HepG2 (cell line): ENCODE data around the gene ZNF326. TPM values are rescaled to one million over a fixed set of nuclear protein-coding genes. Genes with fewer than 3 reads are reported as not detected.

Experiments used
- ATAC-seq: fragments of 200-7000 bp; cut with Tn5 transposase; 3 replicates; pipeline ENCODE4 v1.9.1; 2020; ENCODE audit warnings: mild to moderate bottlenecking, moderate library complexity
- BruUV-seq: library from RNA; stranded (reverse); fragments of 400-500 nt; replicated peaks from 2 replicates; lab custom pipeline; 2021; lab: Mats Ljungman, UMichigan
- CTCF ChIA-PET: fragments of 300-600 bp; formaldehyde crosslinking; extraction: SDS; loops from one replicate; lab custom pipeline; 2021; ENCODE audit warnings: low total read pairs, inconsistent platforms, low intra/inter-chr PET ratio; lab: Yijun Ruan, JAX
- POLR2A ChIA-PET: fragments of 350-600 bp; sonication (Branson Sonifier 250); formaldehyde crosslinking; loops from one replicate; lab custom pipeline; 2020; ENCODE audit warnings: antibody characterized with exemption, inconsistent platforms; lab: Yijun Ruan, JAX
- DNase-seq: peaks from one replicate; pipeline ENCODE4 v3.0.0-alpha.2; 2015; ENCODE audit warnings: low spot score
- FAIRE-seq: peaks from 3 replicates; lab custom pipeline; 2011; peaks lifted over from hg19 to GRCh38; lab: Jason Lieb, UNC
- H2AFZ ChIP-seq: one replicate; pipeline ENCODE4 v1.6.1; 2011; ENCODE audit warnings: low read length, inconsistent platforms
- H3K27ac ChIP-seq: fragments of 300-600 bp; 3 replicates; pipeline ENCODE4 v1.8.0; 2011; ENCODE audit warnings: mixed run types, mild to moderate bottlenecking, mixed read lengths, low read length, inconsistent platforms; ENCODE audit not compliant: insufficient read depth; ENCODE audit errors: extremely low read length
- H3K27me3 ChIP-seq, 2 experiments: fragments of 200-600 bp in 1 of 2; 2 replicates in 1 of 2; 3 replicates in 1 of 2; pipeline versions ENCODE4 v1.6.0 to v1.8.0; 2011; ENCODE audit warnings: low read length in 2 of 2, mild to moderate bottlenecking in 2 of 2, moderate library complexity in 2 of 2, inconsistent platforms in 1 of 2; ENCODE audit not compliant: insufficient read depth in 2 of 2, control insufficient read depth in 1 of 2
- H3K36me3 ChIP-seq, 2 experiments: fragments of 200-600 bp in 1 of 2; replicated peaks in 1 of 2; 2 replicates in 1 of 2; 3 replicates in 1 of 2; pipeline versions ENCODE4 v1.5.1 to v1.8.0; 2011; ENCODE audit warnings: low read length in 2 of 2, inconsistent platforms in 1 of 2; ENCODE audit not compliant: insufficient read depth in 2 of 2, control insufficient read depth in 1 of 2
- H3K4me1 ChIP-seq: 2 replicates; pipeline ENCODE4 v1.5.1; 2012; ENCODE audit warnings: low read length, inconsistent platforms; ENCODE audit not compliant: insufficient read depth
- H3K4me2 ChIP-seq: 2 replicates; pipeline ENCODE4 v1.6.0; 2011; ENCODE audit warnings: low read depth, low read length, inconsistent platforms
- H3K4me3 ChIP-seq, 3 experiments: fragments of 200-600 bp in 1 of 3; sonication (generic), shearing (Covaris generic) in 1 of 3; replicated peaks in 1 of 3; 2 replicates each; pipeline ENCODE4 v1.5.1; 2011 to 2016; ENCODE audit warnings: low read length in 3 of 3, inconsistent platforms in 2 of 3, low read depth in 2 of 3, mild to moderate bottlenecking in 2 of 3, control low read depth in 1 of 3, mixed read lengths in 1 of 3; ENCODE audit not compliant: insufficient read depth in 1 of 3
- H3K79me2 ChIP-seq: one replicate; pipeline ENCODE4 v1.6.1; 2011; ENCODE audit warnings: low read length, inconsistent platforms; ENCODE audit not compliant: insufficient read depth
- H3K9ac ChIP-seq: 2 replicates; pipeline ENCODE4 v1.6.0; 2011; ENCODE audit warnings: mild to moderate bottlenecking, low read depth, low read length, inconsistent platforms; ENCODE audit not compliant: insufficient read depth
- H3K9me3 ChIP-seq: 2 replicates; pipeline ENCODE4 v1.5.1; 2012; ENCODE audit warnings: mild to moderate bottlenecking, low read length
- H4K20me1 ChIP-seq: 2 replicates; pipeline ENCODE4 v1.6.0; 2011; ENCODE audit warnings: inconsistent platforms, mild to moderate bottlenecking, low read length, moderate library complexity; ENCODE audit not compliant: insufficient read depth
- AFF4 ChIP-seq: sonication (generic); formaldehyde crosslinking; IDR thresholded peaks from 2 replicates; pipeline ENCODE4 v1.4.0; 2020; ENCODE audit warnings: missing genetic modification reagents
- DNMT3B ChIP-seq: conservative IDR thresholded peaks from 2 replicates; pipeline ENCODE4 v1.6.1; 2016; ENCODE audit warnings: missing biosample characterization, control low read depth
- EHMT2 ChIP-seq: fragments of 200-600 bp; sonication (generic); IDR thresholded peaks from 2 replicates; pipeline ENCODE4 v1.7.0; 2017; ENCODE audit warnings: antibody characterized with exemption, low read depth, low read length, borderline replicate concordance
- ERF ChIP-seq: IDR thresholded peaks from 2 replicates; pipeline ENCODE4 v1.6.1; 2018; ENCODE audit warnings: missing biosample characterization, missing genetic modification reagents
- SOX5 ChIP-seq: IDR thresholded peaks from 2 replicates; pipeline ENCODE4 v1.6.1; 2016; ENCODE audit warnings: borderline replicate concordance
- SRF ChIP-seq: IDR thresholded peaks from 2 replicates; pipeline ENCODE4 v1.6.1; 2011; ENCODE audit warnings: mild to moderate bottlenecking, low read depth, low read length, moderate library complexity
- SYNCRIP ChIP-seq: fragments of 200-400 bp; formaldehyde crosslinking; IDR thresholded peaks from 2 replicates; pipeline ENCODE4 v1.6.1; 2018; ENCODE audit warnings: mild to moderate bottlenecking, low read depth, low read length; ENCODE audit not compliant: insufficient read depth
- ZC3H4 ChIP-seq: sonication (generic); formaldehyde crosslinking; IDR thresholded peaks from 2 replicates; pipeline ENCODE4 v1.4.0; 2020; ENCODE audit warnings: missing genetic modification reagents, borderline replicate concordance
- ZNF556 ChIP-seq: sonication (generic); formaldehyde crosslinking; IDR thresholded peaks from 2 replicates; pipeline ENCODE4 v1.4.0; 2020; ENCODE audit warnings: mild to moderate bottlenecking, missing genetic modification reagents, borderline replicate concordance
- ZNF629 ChIP-seq: sonication (generic); formaldehyde crosslinking; conservative IDR thresholded peaks from 2 replicates; pipeline ENCODE4 v1.5.0; 2020; ENCODE audit warnings: missing genetic modification reagents
- ZNF776 ChIP-seq: sonication (generic); formaldehyde crosslinking; IDR thresholded peaks from 2 replicates; pipeline ENCODE4 v1.4.0; 2020; ENCODE audit warnings: mild to moderate bottlenecking, missing genetic modification reagents
- WGBS: methylation state at CpG from one replicate; pipeline ENCODE4 v1.1.6; 2017; ENCODE audit warnings: low lambda C conversion rate; 5-methylcytosine and 5-hydroxymethylcytosine counted together
- in situ Hi-C: cut with HindIII; loops from 2 replicates; pipeline ENCODE4 v1.10.0; 2017; ENCODE audit warnings: low pct_unique_long_range_greater_than_20kb; ENCODE audit not compliant: extremely low pct_ligation_motif_present
- intact Hi-C: fragments of 100-400 bp; cut with micrococcal nuclease; formaldehyde crosslinking; loops from one replicate; pipeline ENCODE4 v1.10.0; 2022; ENCODE audit not compliant: unreplicated experiment
- polyA plus RNA-seq, 8 experiments: library from polyadenylated mRNA; depleted of rRNA in 3 of 8; stranded (reverse) in 7 of 8; unstranded in 1 of 8; fragments of >200 nt; fragmentation: Illumina TruSeq in 4 of 8; extraction: Trizol in 4 of 8; gene quantifications; 2 replicates each; pipeline versions ENCODE4 v1.2.1 to v1.2.3, GENCODE V29; 2011 to 2016; ENCODE audit warnings: low read depth in 4 of 8, missing spikeins in 1 of 8, mixed read lengths in 1 of 8; ENCODE audit not compliant: insufficient read depth in 1 of 8
- total RNA-seq, 5 experiments: library from RNA; depleted of rRNA; stranded (reverse); fragments of >200 nt; fragmentation: Illumina TruSeq; extraction: Trizol; gene quantifications; 2 replicates each; pipeline ENCODE4 v1.2.3, GENCODE V29; 2016; ENCODE audit warnings: low read depth in 1 of 5

Gene ZNF326
- total and polyA plus RNA-seq, 2 of the 13 experiments (the other 11 are each of a cell fraction or from before 2014, with no cell fraction given): 6.3 to 16.4 TPM

DNA sequence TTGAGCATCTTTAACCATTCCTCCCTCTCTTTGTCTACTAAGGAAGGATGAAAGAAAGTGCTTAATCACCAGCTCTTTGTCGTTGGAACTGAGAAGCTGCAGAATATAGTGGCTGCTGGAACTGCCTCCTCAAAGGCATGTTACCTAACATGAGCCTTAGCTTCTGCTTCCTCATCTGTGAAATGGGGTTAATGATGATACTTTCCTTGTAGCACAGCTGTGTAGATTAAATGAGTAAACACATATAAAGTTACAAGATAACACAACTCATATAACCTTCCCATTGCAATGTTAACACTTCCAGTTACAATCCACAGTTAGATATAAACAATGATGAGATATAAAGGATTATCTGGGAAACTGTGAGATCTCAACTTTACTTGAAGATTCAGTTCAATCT is 48.4 kb upstream of the ZNF326 start:
- Histone ChIP-seq H3K4me1 (peaks cover 84% of the 10 kb centered on the region), H3K9me3 (no peaks in the 10 kb centered on the region), H3K27me3 (no peaks in the 10 kb centered on the region), H3K36me3 (no peaks in the 10 kb centered on the region), H3K4me3 (no peak overlapping the region), H3K4me2 (no peak overlapping the region), H3K9ac (no peak overlapping the region), H3K79me2 (no peaks in the 10 kb centered on the region), H3K27ac (no peak overlapping the region), H4K20me1 (no peaks in the 10 kb centered on the region), H2AFZ (no peak overlapping the region)
- no TSS peak for BruUV-seq
- FAIRE-seq (no peak), DNase-seq (no peak), ATAC-seq (no peak)
- POLR2A ChIA-PET: no interaction called here
- intact Hi-C loops (no loop called here), in situ Hi-C loops (no loop called here)
- TF ChIP-seq ZC3H4 (CRISPR knock-in tag) (no peak), ZNF629 (CRISPR knock-in tag) (peak; percentile 51; the same call in 1 of the 2 replicates)
- WGBS: 53% methylated on average over 1 of the region's 1 CpG
- CTCF ChIA-PET: no interaction called here

DNA sequence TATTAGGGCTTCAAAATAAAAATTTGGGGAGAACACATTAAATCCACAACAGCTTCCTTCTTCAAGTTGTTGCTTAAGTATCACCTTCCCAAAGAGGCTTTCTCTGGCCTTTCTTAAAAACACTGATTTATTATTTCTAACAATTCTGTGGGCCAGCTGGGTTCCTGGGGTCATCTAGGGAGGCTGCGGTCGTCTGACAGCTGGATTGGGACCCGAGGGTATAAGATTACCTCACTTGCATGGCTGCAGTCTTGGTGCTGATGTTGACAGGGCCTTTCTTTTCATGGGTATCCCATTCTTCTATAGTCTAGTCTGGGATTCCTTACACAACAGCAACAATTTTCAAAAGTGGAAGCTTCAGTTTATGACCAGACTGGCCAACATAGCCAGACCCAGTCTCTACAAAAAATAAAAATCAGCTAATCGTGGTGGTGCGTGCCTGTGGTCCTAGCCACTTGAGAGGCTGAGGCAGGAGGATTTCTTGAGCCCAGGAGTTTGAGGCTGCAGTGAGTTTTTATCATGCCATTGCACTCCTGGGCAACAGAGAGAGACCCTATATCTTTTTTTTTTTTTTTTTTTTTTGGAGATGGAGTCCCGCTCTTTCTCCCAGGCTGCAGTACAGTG is 46.1 kb upstream of the ZNF326 start:
- in situ Hi-C loops: no loop called here
- H2AFZ ChIP-seq: no peak overlapping the region

More for the DNA sequence above, 46.1 kb upstream of the ZNF326 start:
- ATAC-seq: no peak
- H3K9me3 ChIP-seq: no peaks in the 10 kb centered on the region
- H3K79me2 ChIP-seq: no peaks in the 10 kb centered on the region
- H3K27ac ChIP-seq: no peak overlapping the region
- ChIA-PET CTCF (no interaction called here), POLR2A (interaction anchor here (2.4 kb wide), 1 partner anchor 128 kb away, joined by 10 read pairs; the partner anchor contains the start of gene LRRC8D)
- no peaks in the 10 kb centered on the region for H3K27me3 ChIP-seq
- no peaks in the 10 kb centered on the region for H3K36me3 ChIP-seq
- no peaks in the 10 kb centered on the region for H4K20me1 ChIP-seq
- no peak overlapping the region for H3K4me3 ChIP-seq
- H3K9ac ChIP-seq: no peak overlapping the region
- no peak overlapping the region for H3K4me2 ChIP-seq
- H3K4me1 ChIP-seq: peaks cover 84% of the 10 kb centered on the region
- no peak for DNase-seq
- FAIRE-seq: no peak
- 92% methylated on average over 6 of the region's 6 CpGs for WGBS
- no TSS peak for BruUV-seq
- intact Hi-C loops: no loop called here
- TF ChIP-seq SOX5 (CRISPR knock-in tag) (no peak), SYNCRIP (no peak), ZNF556 (no peak), AFF4 (CRISPR knock-in tag) (no peak), SRF (no peak), EHMT2 (no peak), ZNF776 (CRISPR knock-in tag) (no peak), ERF (CRISPR knock-in tag) (no peak), DNMT3B (no peak)
